ENCODE data around the gene ECD. TPM values are rescaled to one million over a fixed set of nuclear protein-coding genes. Genes with fewer than 3 reads are reported as not detected.
A peak's percentile ranks its signal among the peaks of the same experiment; 100 is the strongest.
"Not testable (repeated sequence)": the region's sequence is repeated elsewhere in the genome, so short reads cannot be mapped to it uniquely, and the experiment has no call there.

The ECD gene
- total RNA-seq, 3 donors from 2014 or later: 37.4 to 38.9 (median 37.9) TPM

GRCh38 chr10:73134727-73135126 lies 33.1 kb downstream of the ECD start:
- no peak for DNase-seq
- Mint-ChIP-seq H3K4me1 (ENCODE audit: low read depth) (no peaks in the 10 kb centered on the region), H3K36me3 (ENCODE audit: insufficient read depth) (peaks cover 40% of the 10 kb centered on the region), H3K27me3 (ENCODE audit: low read depth) (no peaks in the 10 kb centered on the region), H3K9me3 (no peaks in the 10 kb centered on the region), H3K4me3 (no peak overlapping the region)
- no peak for ATAC-seq

- peaks cover 37% of the 10 kb centered on the region for H3K36me3 Mint-ChIP-seq (ENCODE audit: insufficient read depth)
- no peaks in the 10 kb centered on the region for H3K4me1 Mint-ChIP-seq (ENCODE audit: low read depth)
- no peak overlapping the region for H3K4me3 Mint-ChIP-seq
- ATAC-seq (no peak), DNase-seq (no peak)
- H3K27me3 Mint-ChIP-seq (ENCODE audit: low read depth): no peaks in the 10 kb centered on the region
- no peaks in the 10 kb centered on the region for H3K9me3 Mint-ChIP-seq
Observed at GRCh38 chr10:73131913-73132686, 35.7 kb downstream of the ECD start.

GRCh38 chr10:73131301-73131700 lies 36.5 kb downstream of the ECD start:
- Mint-ChIP-seq H3K36me3 (ENCODE audit: insufficient read depth) (peaks cover 36% of the 10 kb centered on the region), H3K4me3 (no peak overlapping the region), H3K9me3 (no peaks in the 10 kb centered on the region), H3K27me3 (ENCODE audit: low read depth) (no peaks in the 10 kb centered on the region), H3K4me1 (ENCODE audit: low read depth) (no peaks in the 10 kb centered on the region)
- DNase-seq: no peak
- ATAC-seq: no peak

- no peak for ATAC-seq
- no peak overlapping the region for H3K4me3 Mint-ChIP-seq
- no peak for DNase-seq
- H3K27me3 Mint-ChIP-seq (ENCODE audit: low read depth): no peaks in the 10 kb centered on the region
- H3K9me3 Mint-ChIP-seq: no peaks in the 10 kb centered on the region
- peaks cover 27% of the 10 kb centered on the region for H3K36me3 Mint-ChIP-seq (ENCODE audit: insufficient read depth)
- no peaks in the 10 kb centered on the region for H3K4me1 Mint-ChIP-seq (ENCODE audit: low read depth)
Observed at GRCh38 chr10:73126343-73126742, 41.5 kb downstream of the ECD start.

- Mint-ChIP-seq H3K27me3 (ENCODE audit: low read depth) (no peaks in the 10 kb centered on the region), H3K4me3 (no peak overlapping the region)
- DNase-seq: no peak
Observed at GRCh38 chr10:73119952-73120351, 47.9 kb downstream of the ECD start.

GRCh38 chr10:73119457-73119856 lies 48.4 kb downstream of the ECD start:
- no peak overlapping the region for H3K4me3 Mint-ChIP-seq
- no peaks in the 10 kb centered on the region for H3K9me3 Mint-ChIP-seq
- no peak for DNase-seq
- H3K4me1 Mint-ChIP-seq (ENCODE audit: low read depth): no peaks in the 10 kb centered on the region
- ATAC-seq: no peak
- H3K36me3 Mint-ChIP-seq (ENCODE audit: insufficient read depth): peaks cover 17% of the 10 kb centered on the region
- H3K27me3 Mint-ChIP-seq (ENCODE audit: low read depth): no peaks in the 10 kb centered on the region

More at GRCh38 chr10:73119952-73120351, 47.9 kb downstream of the ECD start:
- no peaks in the 10 kb centered on the region for H3K9me3 Mint-ChIP-seq
- no peak for ATAC-seq
- H3K4me1 Mint-ChIP-seq (ENCODE audit: low read depth): no peaks in the 10 kb centered on the region
- H3K36me3 Mint-ChIP-seq (ENCODE audit: insufficient read depth): peaks cover 18% of the 10 kb centered on the region

- Mint-ChIP-seq H3K36me3 (ENCODE audit: insufficient read depth) (peaks cover 9% of the 10 kb centered on the region), H3K4me1 (ENCODE audit: low read depth) (no peaks in the 10 kb centered on the region), H3K9me3 (no peaks in the 10 kb centered on the region), H3K4me3 (no peak overlapping the region), H3K27me3 (ENCODE audit: low read depth) (no peaks in the 10 kb centered on the region)
- no peak for DNase-seq
- ATAC-seq: no peak
Observed at GRCh38 chr10:73117976-73118743, 49.6 kb downstream of the ECD start.

- peaks cover 9% of the 10 kb centered on the region for H3K36me3 Mint-ChIP-seq (ENCODE audit: insufficient read depth)
- no peak overlapping the region for H3K4me3 Mint-ChIP-seq
- H3K27me3 Mint-ChIP-seq (ENCODE audit: low read depth): no peaks in the 10 kb centered on the region
- H3K4me1 Mint-ChIP-seq (ENCODE audit: low read depth): peaks cover 4% of the 10 kb centered on the region
- ATAC-seq (no peak), DNase-seq (no peak)
- no peaks in the 10 kb centered on the region for H3K9me3 Mint-ChIP-seq
Observed at GRCh38 chr10:73116017-73116416, 51.8 kb downstream of the ECD start.

- no peak for DNase-seq
- Mint-ChIP-seq H3K4me3 (no peak overlapping the region), H3K4me1 (ENCODE audit: low read depth) (peaks cover 12% of the 10 kb centered on the region), H3K27me3 (ENCODE audit: low read depth) (no peaks in the 10 kb centered on the region), H3K36me3 (ENCODE audit: insufficient read depth) (peaks cover 6% of the 10 kb centered on the region), H3K9me3 (no peaks in the 10 kb centered on the region)
- ATAC-seq: no peak
Observed at GRCh38 chr10:73113551-73113950, 54.3 kb downstream of the ECD start.

- DNase-seq; H3K4me3 Mint-ChIP-seq; ATAC-seq; H3K36me3 Mint-ChIP-seq (ENCODE audit: insufficient read depth); H3K9me3 Mint-ChIP-seq; H3K27me3 Mint-ChIP-seq (ENCODE audit: low read depth): not testable (repeated sequence)
- H3K4me1 Mint-ChIP-seq (ENCODE audit: low read depth): peaks cover 12% of the 10 kb centered on the region
Observed at GRCh38 chr10:73112032-73112431, 55.8 kb downstream of the ECD start.

GRCh38 chr10:73110345-73110849 lies 57.4 kb downstream of the ECD start, which contains the start of gene NUDT13:
TSS of gene NUDT13 (plus strand) at chr10:73110455. CDS start at chr10:73114366, 3,911 bp downstream.
- Mint-ChIP-seq H3K36me3 (ENCODE audit: insufficient read depth) (peaks cover 13% of the 10 kb centered on the region), H3K4me1 (ENCODE audit: low read depth) (peaks cover 12% of the 10 kb centered on the region), H3K9me3 (no peaks in the 10 kb centered on the region), H3K27me3 (ENCODE audit: low read depth) (no peaks in the 10 kb centered on the region), H3K4me3 (peak within 1 kb of the TSS; percentile 87)
- DNase-seq (peak; percentile 23), ATAC-seq (peak; percentile 93 to 94)

- not testable (repeated sequence) for ATAC-seq
Observed at GRCh38 chr10:73109248-73109652, 58.6 kb downstream of the ECD start.

GRCh38 chr10:73106301-73106700 lies 61.5 kb downstream of the ECD start:
- ATAC-seq (no peak), DNase-seq (no peak)
- peaks cover 9% of the 10 kb centered on the region for H3K4me1 Mint-ChIP-seq (ENCODE audit: low read depth)
- no peak overlapping the region for H3K4me3 Mint-ChIP-seq
- H3K27me3 Mint-ChIP-seq (ENCODE audit: low read depth): no peaks in the 10 kb centered on the region
- no peaks in the 10 kb centered on the region for H3K9me3 Mint-ChIP-seq
- peaks cover 15% of the 10 kb centered on the region for H3K36me3 Mint-ChIP-seq (ENCODE audit: insufficient read depth)

More at GRCh38 chr10:73109248-73109652, 58.6 kb downstream of the ECD start:
- DNase-seq; H3K9me3 Mint-ChIP-seq; H3K4me3 Mint-ChIP-seq; H3K27me3 Mint-ChIP-seq (ENCODE audit: low read depth): not testable (repeated sequence)
- Mint-ChIP-seq H3K36me3 (ENCODE audit: insufficient read depth) (peaks cover 13% of the 10 kb centered on the region), H3K4me1 (ENCODE audit: low read depth) (peaks cover 12% of the 10 kb centered on the region)

GRCh38 chr10:73099141-73099540 lies 68.7 kb downstream of the ECD start:
- H3K4me1 Mint-ChIP-seq (ENCODE audit: low read depth): peaks cover 25% of the 10 kb centered on the region
- no peaks in the 10 kb centered on the region for H3K27me3 Mint-ChIP-seq (ENCODE audit: low read depth)
- H3K9me3 Mint-ChIP-seq: no peaks in the 10 kb centered on the region

More at GRCh38 chr10:73099141-73099540, 68.7 kb downstream of the ECD start:
- DNase-seq (no peak), ATAC-seq (no peak)
- H3K4me3 Mint-ChIP-seq: no peak overlapping the region
- peaks cover 3% of the 10 kb centered on the region for H3K36me3 Mint-ChIP-seq (ENCODE audit: insufficient read depth)
